GM21526 (cell line): Measurements from ENCODE around the gene HSPA8.

ENCODE experiments used
- ATAC-seq: cut with Tn5 transposase; IDR thresholded peaks from one replicate; pipeline ENCODE4 v1.9.1; 2021; ENCODE audit warnings: moderate library complexity; ENCODE audit not compliant: unreplicated experiment, low FRiP score

HSPA8 gene

DNA sequence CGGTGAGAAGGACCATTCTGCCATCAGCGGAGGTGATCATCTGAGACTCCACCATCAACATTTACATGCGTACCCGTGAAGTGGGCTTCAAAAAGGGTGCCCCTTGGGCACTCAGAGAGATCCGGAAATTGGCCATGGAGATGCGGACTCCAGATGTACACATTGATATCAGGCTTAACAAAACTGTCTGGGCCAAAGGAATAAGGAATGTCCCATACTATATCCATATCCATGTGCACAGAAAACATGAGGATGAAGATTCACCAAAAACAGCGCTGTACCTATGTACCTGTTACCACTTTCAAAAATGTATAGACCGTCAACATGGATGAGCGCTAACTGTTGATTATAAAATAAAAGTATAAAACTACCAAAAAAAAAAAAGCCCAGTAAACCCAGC is 10.8 kb downstream of the HSPA8 start:
- no peak for ATAC-seq

DNA sequence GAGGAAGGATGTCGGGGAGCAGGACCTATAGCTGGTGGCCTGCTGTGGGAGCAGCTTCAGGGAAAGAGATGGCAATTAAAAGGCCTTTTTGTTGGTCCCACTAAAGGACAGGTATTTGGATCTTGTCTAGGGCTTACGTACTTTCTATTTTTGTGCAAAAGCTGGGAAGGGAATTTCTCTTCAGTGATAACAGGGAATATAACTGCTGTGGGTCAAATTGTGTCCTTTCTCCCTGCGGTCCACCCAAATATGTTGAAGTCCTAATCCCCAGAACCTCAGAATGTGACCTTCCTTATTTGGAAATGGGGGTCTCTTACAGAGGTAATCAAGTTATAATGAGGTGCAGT is 14.0 kb downstream of the HSPA8 start:
- ATAC-seq, result no peak

DNA sequence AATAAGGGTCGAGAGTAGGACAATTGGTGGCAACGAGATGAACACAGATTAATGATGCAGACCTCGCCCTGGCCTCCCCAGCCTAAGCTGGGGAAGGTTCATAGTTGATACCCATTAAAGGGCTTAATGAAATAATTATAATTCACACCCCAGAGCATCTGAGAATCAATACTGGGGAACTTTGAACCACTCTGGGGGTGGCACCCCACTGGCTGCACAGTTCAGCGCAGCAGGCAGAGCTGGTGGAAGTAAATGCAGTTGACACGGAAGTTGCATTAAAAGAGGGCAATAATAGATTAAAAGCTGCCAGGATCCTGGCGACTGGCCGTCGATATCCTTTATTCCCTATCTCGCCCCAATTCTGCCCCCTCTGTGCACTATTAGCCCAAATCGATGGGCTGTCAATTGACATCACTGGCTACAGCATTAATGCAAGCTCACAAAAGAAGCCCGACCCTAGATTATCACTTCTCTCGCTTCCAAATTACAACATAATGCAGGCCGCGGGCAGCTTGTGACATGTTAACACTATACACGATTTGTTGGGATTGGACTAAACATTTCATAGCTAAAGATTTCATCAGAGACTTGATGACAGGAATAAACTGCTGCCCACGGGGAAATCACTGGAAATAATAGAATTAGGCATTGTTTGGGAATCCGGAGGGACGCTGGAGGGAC is 14.5 kb downstream of the HSPA8 start:
- ATAC-seq, result no peak

GRCh38 chr11:123046473-123047259 is 15.3 kb downstream of the HSPA8 start:
- no peak for ATAC-seq

- no peak for ATAC-seq
Measured at GRCh38 chr11:123045101-123045500, 16.8 kb downstream of the HSPA8 start.

GRCh38 chr11:123041185-123041584 is 20.8 kb downstream of the HSPA8 start:
- ATAC-seq, result no peak

DNA sequence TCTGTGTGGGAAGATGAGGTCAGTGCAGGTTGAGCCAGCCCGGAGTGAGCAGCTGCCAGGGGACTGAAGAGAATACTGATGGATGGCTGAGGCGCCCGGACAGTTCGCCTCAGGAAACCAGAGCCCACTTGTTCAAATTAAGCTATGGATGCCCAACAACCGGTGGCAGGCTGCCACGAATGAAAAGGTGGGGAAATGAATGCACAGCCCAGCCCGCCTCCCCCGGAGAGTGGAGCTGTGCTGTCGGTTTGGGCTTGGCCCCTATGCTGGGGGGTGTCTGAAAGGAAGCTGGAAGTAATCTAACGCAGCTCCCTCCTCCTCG is 21.9 kb downstream of the HSPA8 start:
- ATAC-seq, result no peak

DNA sequence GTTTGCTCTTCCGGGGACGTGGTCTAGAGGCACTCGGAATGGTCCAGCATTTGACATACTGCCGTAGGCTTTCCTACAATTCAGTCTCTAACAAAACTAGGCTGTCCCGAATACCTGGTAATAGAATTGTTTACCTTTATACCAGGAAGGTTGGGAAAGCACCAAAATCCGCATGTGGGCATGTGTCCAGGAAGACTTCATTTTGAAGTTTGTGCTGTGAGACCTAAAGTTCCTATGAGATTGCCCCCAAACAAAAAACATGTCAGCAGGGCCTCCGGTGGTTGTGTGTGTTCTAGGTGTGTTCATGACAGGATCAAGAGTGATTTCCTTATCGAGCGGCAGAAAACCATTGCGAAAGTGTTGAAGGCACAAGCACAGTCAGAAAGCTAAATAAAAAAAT is 26.1 kb downstream of the HSPA8 start:
- ATAC-seq, result no peak

GRCh38 chr11:123034597-123034996 is 27.3 kb downstream of the HSPA8 start:
- no peak for ATAC-seq

GRCh38 chr11:123033895-123034294 is 28.0 kb downstream of the HSPA8 start:
- ATAC-seq, result no peak

GRCh38 chr11:123030517-123030916 is 31.4 kb downstream of the HSPA8 start:
- ATAC-seq, result no peak

DNA sequence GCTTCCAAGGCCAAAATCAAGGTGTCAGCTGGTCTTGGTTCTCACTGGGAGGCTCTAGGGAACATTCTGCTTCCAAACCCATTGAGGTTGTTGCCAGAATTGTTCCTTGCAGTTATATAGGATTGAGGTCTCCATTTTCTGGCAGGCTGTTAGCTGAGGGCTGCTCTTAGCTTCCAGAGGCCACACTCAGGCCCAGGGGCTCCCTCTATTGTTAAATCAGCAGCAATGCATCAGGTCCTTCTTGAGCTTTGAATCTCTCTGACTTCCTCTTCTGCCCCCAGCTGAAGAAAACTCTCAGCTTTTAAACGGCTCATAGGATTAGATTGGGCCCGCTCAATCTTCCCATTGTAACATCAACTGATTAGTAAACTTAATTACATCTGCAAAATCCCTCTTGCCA is 41.0 kb downstream of the HSPA8 start:
- ATAC-seq, result no peak

- ATAC-seq, result no peak
Measured at GRCh38 chr11:123018702-123019101, 43.2 kb downstream of the HSPA8 start.

GRCh38 chr11:123011510-123011909 is 50.4 kb downstream of the HSPA8 start:
- ATAC-seq, result no peak
